Breast epithelium (tissue), 3 donors: Measurements from ENCODE around the gene ACSM2A.
"Not testable (repeated sequence)": the region's sequence is repeated elsewhere in the genome, so short reads cannot be mapped to it uniquely, and the experiment has no call there.

Experiments used
- POLR2A ChIP-seq: fragments of 450-650 bp; IDR thresholded peaks from one replicate; pipeline ENCODE4 v1.6.1; 2016; ENCODE audit warnings: antibody characterized with exemption, mild to moderate bottlenecking, moderate library complexity
- POLR2AphosphoS5 ChIP-seq, 3 donors: sonication (generic); formaldehyde crosslinking; IDR thresholded peaks; one replicate each; pipeline ENCODE4 v1.6.1; 2017; ENCODE audit warnings: antibody characterized with exemption in 3 of 3
- TF ChIP-seq, protein P1 (sequence below), 3 donors: fragments of 450-650 bp; IDR thresholded peaks; one replicate each; pipeline ENCODE4 v1.5.1; 2016 to 2017; ENCODE audit warnings: antibody characterized with exemption in 3 of 3, mild to moderate bottlenecking in 3 of 3, moderate library complexity in 3 of 3

DNA sequence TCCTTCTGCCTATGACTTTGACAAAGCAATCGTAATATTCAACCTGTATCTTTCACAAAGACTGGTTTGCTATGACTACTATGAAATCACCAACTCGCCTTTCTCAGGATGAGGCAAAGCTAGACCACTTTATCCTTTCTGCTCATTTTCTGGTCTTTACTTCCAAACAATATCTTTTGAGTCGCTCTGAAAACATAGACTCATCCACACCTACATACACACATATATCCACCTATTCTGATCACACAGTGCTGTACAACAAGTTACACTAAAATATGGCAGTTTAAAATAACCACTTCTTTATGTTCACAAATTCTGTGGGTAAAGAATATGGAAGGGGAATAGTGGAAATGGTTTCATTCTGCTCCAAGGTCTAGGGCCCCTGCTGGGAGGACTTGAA, 39.7 kb downstream of the ACSM2A start:
- TF ChIP-seq, protein P1, sequence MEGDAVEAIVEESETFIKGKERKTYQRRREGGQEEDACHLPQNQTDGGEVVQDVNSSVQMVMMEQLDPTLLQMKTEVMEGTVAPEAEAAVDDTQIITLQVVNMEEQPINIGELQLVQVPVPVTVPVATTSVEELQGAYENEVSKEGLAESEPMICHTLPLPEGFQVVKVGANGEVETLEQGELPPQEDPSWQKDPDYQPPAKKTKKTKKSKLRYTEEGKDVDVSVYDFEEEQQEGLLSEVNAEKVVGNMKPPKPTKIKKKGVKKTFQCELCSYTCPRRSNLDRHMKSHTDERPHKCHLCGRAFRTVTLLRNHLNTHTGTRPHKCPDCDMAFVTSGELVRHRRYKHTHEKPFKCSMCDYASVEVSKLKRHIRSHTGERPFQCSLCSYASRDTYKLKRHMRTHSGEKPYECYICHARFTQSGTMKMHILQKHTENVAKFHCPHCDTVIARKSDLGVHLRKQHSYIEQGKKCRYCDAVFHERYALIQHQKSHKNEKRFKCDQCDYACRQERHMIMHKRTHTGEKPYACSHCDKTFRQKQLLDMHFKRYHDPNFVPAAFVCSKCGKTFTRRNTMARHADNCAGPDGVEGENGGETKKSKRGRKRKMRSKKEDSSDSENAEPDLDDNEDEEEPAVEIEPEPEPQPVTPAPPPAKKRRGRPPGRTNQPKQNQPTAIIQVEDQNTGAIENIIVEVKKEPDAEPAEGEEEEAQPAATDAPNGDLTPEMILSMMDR (IDR thresholded peaks at IDR 0.05): not testable (repeated sequence)
- TF ChIP-seq POLR2A; POLR2AphosphoS5 (IDR thresholded peaks at IDR 0.05): not testable (repeated sequence)
